ENCODE data around the gene NAXD. TPM values are rescaled to one million over a fixed set of nuclear protein-coding genes. Genes with fewer than 3 reads are reported as not detected.

NAXD gene
- total RNA-seq, 1 donor from 2014 or later = 25.6 TPM

GRCh38 chr13:110572778-110573118 lies 42.6 kb upstream of the NAXD start:
- no peak for TF ChIP-seq CTCF (IDR thresholded peaks at IDR 0.05; ENCODE audit: insufficient read depth, low read length, poor library complexity, severe bottlenecking)
- Histone ChIP-seq H3K27me3 (ENCODE audit: control insufficient read depth, insufficient read depth, low read length) (peaks cover 26% of the 10 kb centered on the region), H3K4me3 (ENCODE audit: low read depth, low read length) (no peak overlapping the region), H3K36me3 (ENCODE audit: control insufficient read depth, insufficient read depth, low read length) (no peaks in the 10 kb centered on the region)
- DNase-seq (ENCODE audit: low read depth) = no peak

GRCh38 chr13:110574161-110574560 lies 41.2 kb upstream of the NAXD start:
- TF ChIP-seq CTCF (IDR thresholded peaks at IDR 0.05; ENCODE audit: insufficient read depth, low read length, poor library complexity, severe bottlenecking) = no peak
- H3K36me3 ChIP-seq (ENCODE audit: control insufficient read depth, insufficient read depth, low read length) = no peaks in the 10 kb centered on the region
- DNase-seq (ENCODE audit: low read depth) = no peak
- no peak overlapping the region for H3K4me3 ChIP-seq (ENCODE audit: low read depth, low read length)
- H3K27me3 ChIP-seq (ENCODE audit: control insufficient read depth, insufficient read depth, low read length) = peaks cover 26% of the 10 kb centered on the region

GRCh38 chr13:110575322-110576069 lies 39.8 kb upstream of the NAXD start:
- peaks cover 26% of the 10 kb centered on the region for H3K27me3 ChIP-seq (ENCODE audit: control insufficient read depth, insufficient read depth, low read length)
- no peak overlapping the region for H3K4me3 ChIP-seq (ENCODE audit: low read depth, low read length)
- no peak for DNase-seq (ENCODE audit: low read depth)
- no peak for TF ChIP-seq CTCF (IDR thresholded peaks at IDR 0.05; ENCODE audit: insufficient read depth, low read length, poor library complexity, severe bottlenecking)
- no peaks in the 10 kb centered on the region for H3K36me3 ChIP-seq (ENCODE audit: control insufficient read depth, insufficient read depth, low read length)

GRCh38 chr13:110576070-110576394 lies 39.3 kb upstream of the NAXD start:
- DNase-seq (ENCODE audit: low read depth) = no peak
- Histone ChIP-seq H3K36me3 (ENCODE audit: control insufficient read depth, insufficient read depth, low read length) (no peaks in the 10 kb centered on the region), H3K27me3 (ENCODE audit: control insufficient read depth, insufficient read depth, low read length) (peaks cover 26% of the 10 kb centered on the region), H3K4me3 (ENCODE audit: low read depth, low read length) (no peak overlapping the region)
- no peak for TF ChIP-seq CTCF (IDR thresholded peaks at IDR 0.05; ENCODE audit: insufficient read depth, low read length, poor library complexity, severe bottlenecking)

- Histone ChIP-seq H3K36me3 (ENCODE audit: control insufficient read depth, insufficient read depth, low read length) (no peaks in the 10 kb centered on the region), H3K27me3 (ENCODE audit: control insufficient read depth, insufficient read depth, low read length) (peaks cover 23% of the 10 kb centered on the region), H3K4me3 (ENCODE audit: low read depth, low read length) (no peak overlapping the region)
- no peak for TF ChIP-seq CTCF (IDR thresholded peaks at IDR 0.05; ENCODE audit: insufficient read depth, low read length, poor library complexity, severe bottlenecking)
- no peak for DNase-seq (ENCODE audit: low read depth)
Measured at GRCh38 chr13:110576736-110577476, 38.4 kb upstream of the NAXD start.

Measured in kidney epithelial cell (primary cell).